Left ventricle myocardium inferior (tissue), 1 donor: ENCODE data around the gene NBEA. TPM values are rescaled to one million over a fixed set of nuclear protein-coding genes. Genes with fewer than 3 reads are reported as not detected.

Source experiments
- DNase-seq: peaks from one replicate; pipeline ENCODE4 v3.0.0-alpha.2; 2020
- H3K27ac ChIP-seq: fragments of 200-600 bp; replicated peaks from 2 replicates; pipeline ENCODE4 v1.8.0; 2021
- H3K27me3 ChIP-seq: fragments of 200-600 bp; 2 replicates; pipeline ENCODE4 v1.8.0; 2021; ENCODE audit warnings: low read depth
- H3K36me3 ChIP-seq: fragments of 200-600 bp; 2 replicates; pipeline ENCODE4 v1.8.0; 2021
- H3K4me1 ChIP-seq: fragments of 200-600 bp; 2 replicates; pipeline ENCODE4 v1.8.0; 2021
- H3K4me3 ChIP-seq: fragments of 200-600 bp; 2 replicates; pipeline ENCODE4 v1.8.0; 2021; ENCODE audit warnings: mild to moderate bottlenecking, moderate library complexity
- H3K9me3 ChIP-seq: fragments of 200-600 bp; replicated peaks from 2 replicates; pipeline ENCODE4 v1.8.0; 2021
- CTCF ChIP-seq: fragments of 200-600 bp; IDR thresholded peaks from 2 replicates; pipeline ENCODE4 v1.8.0; 2021; ENCODE audit warnings: antibody characterized with exemption, mild to moderate bottlenecking, borderline replicate concordance
- intact Hi-C: fragments of 100-400 bp; cut with micrococcal nuclease; formaldehyde crosslinking; loops from one replicate; pipeline ENCODE4 v1.11.0; 2022
- total RNA-seq: library from RNA; stranded (reverse); fragmentation: NEBNext Ultra II Directional; extraction: Animal tissue kit (Norgen Biotek cat#: 25700); gene quantifications from one replicate; pipeline ENCODE4 v1.2.1, GENCODE V29; 2021
- donor health status: DM: no; HTN: yes; CAD: no; lungs with severe emphysema.

The NBEA gene
- total RNA-seq, 1 donor from 2014 or later = 21.0 TPM

GRCh38 chr13:35501661-35502235, 559.7 kb downstream of the NBEA start:
- no peak for DNase-seq
- H3K4me1 ChIP-seq = peaks cover 11% of the 10 kb centered on the region
- no peak for TF ChIP-seq CTCF
- H3K27ac ChIP-seq = no peak overlapping the region
- no peaks in the 10 kb centered on the region for H3K27me3 ChIP-seq
- intact Hi-C loops = no loop called here
- H3K9me3 ChIP-seq = no peaks in the 10 kb centered on the region
- H3K4me3 ChIP-seq = no peak overlapping the region
- no peaks in the 10 kb centered on the region for H3K36me3 ChIP-seq

DNA sequence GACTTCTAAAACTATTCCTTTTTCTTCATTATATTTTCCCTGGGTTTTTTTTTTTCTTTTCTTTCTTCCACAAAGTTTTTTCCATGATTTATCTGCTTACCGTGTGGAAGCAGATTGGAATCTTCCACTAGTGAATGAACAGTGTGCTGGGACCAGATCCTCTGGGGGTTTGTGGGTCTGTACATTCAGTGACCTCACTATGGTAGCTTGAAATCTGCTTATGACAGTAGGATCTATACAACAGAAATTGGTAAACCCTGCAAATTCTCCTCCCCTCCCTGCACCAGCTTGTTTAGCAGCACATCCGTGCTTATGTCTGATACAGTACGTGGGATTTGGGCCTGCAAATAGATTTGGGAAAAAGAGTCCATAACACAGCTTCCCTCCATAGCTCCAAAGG, 560.4 kb downstream of the NBEA start:
- Histone ChIP-seq H3K27ac (no peak overlapping the region), H3K36me3 (no peaks in the 10 kb centered on the region), H3K27me3 (no peaks in the 10 kb centered on the region), H3K4me3 (no peak overlapping the region), H3K9me3 (no peaks in the 10 kb centered on the region), H3K4me1 (peaks cover 11% of the 10 kb centered on the region)
- intact Hi-C loops = no loop called here
- DNase-seq = no peak
- TF ChIP-seq CTCF = no peak

GRCh38 chr13:35512271-35512920, 570.3 kb downstream of the NBEA start:
- Histone ChIP-seq H3K9me3 (no peaks in the 10 kb centered on the region), H3K4me3 (no peak overlapping the region), H3K36me3 (no peaks in the 10 kb centered on the region), H3K4me1 (peaks cover 7% of the 10 kb centered on the region), H3K27me3 (no peaks in the 10 kb centered on the region), H3K27ac (peak overlapping the region; percentile 30)
- no peak for DNase-seq
- TF ChIP-seq CTCF = no peak
- intact Hi-C loops = no loop called here

- intact Hi-C loops = no loop called here
- DNase-seq = no peak
- Histone ChIP-seq H3K9me3 (no peaks in the 10 kb centered on the region), H3K4me1 (peaks cover 7% of the 10 kb centered on the region), H3K27me3 (no peaks in the 10 kb centered on the region), H3K27ac (no peak overlapping the region), H3K4me3 (no peak overlapping the region), H3K36me3 (no peaks in the 10 kb centered on the region)
- no peak for TF ChIP-seq CTCF
These were observed 572.0 kb downstream of the NBEA start for GRCh38 chr13:35514061-35514477.

- TF ChIP-seq CTCF = no peak
- Histone ChIP-seq H3K4me1 (peaks cover 7% of the 10 kb centered on the region), H3K9me3 (no peaks in the 10 kb centered on the region), H3K27me3 (no peaks in the 10 kb centered on the region), H3K4me3 (no peak overlapping the region), H3K36me3 (no peaks in the 10 kb centered on the region), H3K27ac (no peak overlapping the region)
- DNase-seq = no peak
- intact Hi-C loops = no loop called here
These were observed 572.9 kb downstream of the NBEA start for GRCh38 chr13:35514801-35515502.
